ENCODE results near the gene CLIP1.
A peak's percentile ranks its signal among the peaks of the same experiment; 100 is the strongest.

CLIP1 gene

GRCh38 chr12:122407208-122407607, 15.3 kb downstream of the CLIP1 start:
- no peak for DNase-seq
- H3K4me3 ChIP-seq (ENCODE audit: low read depth, low read length) = no peak overlapping the region
- peaks cover 0 to 2% of the 10 kb centered on the region in 2 experiments for H3K4me1 ChIP-seq (ENCODE audit: control insufficient read depth in 1 of 2, insufficient read depth in 2 of 2, low read length in 2 of 2)
- H3K4ac ChIP-seq (ENCODE audit: low read depth, low read length) = peak overlapping the region; percentile 37
- H3K27ac ChIP-seq (ENCODE audit: low read depth, low read length) = no peak overlapping the region
- no peak overlapping the region for H3K4me2 ChIP-seq (ENCODE audit: low read length)
- H2BK5ac ChIP-seq (ENCODE audit: low read depth, low read length, poor library complexity) = no peak overlapping the region
- no peak overlapping the region for H2BK12ac ChIP-seq (ENCODE audit: low read length)
- no peak overlapping the region for H2BK120ac ChIP-seq (ENCODE audit: insufficient read depth, low read length, poor library complexity)
- peaks cover 6 to 10% of the 10 kb centered on the region in 2 experiments for H3K36me3 ChIP-seq (ENCODE audit: control insufficient read depth in 1 of 2, insufficient read depth in 2 of 2, low read length in 2 of 2)
- no peak overlapping the region for H2AFZ ChIP-seq (ENCODE audit: insufficient read depth, low read length, poor library complexity)
- H4K91ac ChIP-seq (ENCODE audit: low read depth, low read length) = no peak overlapping the region
- no peak overlapping the region for H3K9ac ChIP-seq (ENCODE audit: low read length)
- H3K14ac ChIP-seq (ENCODE audit: low read length) = no peak overlapping the region
- H3K27me3 ChIP-seq (ENCODE audit: insufficient read depth, low read length) = no peaks in the 10 kb centered on the region
- no peaks in the 10 kb centered on the region for H3K9me3 ChIP-seq (ENCODE audit: insufficient read depth, low read depth, low read length)
- no peak overlapping the region for H4K12ac ChIP-seq (ENCODE audit: low read depth, low read length)
- WGBS (ENCODE audit: extremely low coverage, insufficient coverage, insufficient read length) = no CpG with 5 or more reads among the region's 3 CpGs
- peaks cover 5% of the 10 kb centered on the region for H3K79me2 ChIP-seq (ENCODE audit: control insufficient read depth, insufficient read depth, low read length, poor library complexity)
- no peak overlapping the region for H3K18ac ChIP-seq (ENCODE audit: low read length)
- H3K79me1 ChIP-seq (ENCODE audit: low read length) = peaks cover 2% of the 10 kb centered on the region
- no peak overlapping the region for H2AK5ac ChIP-seq (ENCODE audit: low read length)
- no peak overlapping the region for H3K23ac ChIP-seq (ENCODE audit: low read length)
- H4K8ac ChIP-seq (ENCODE audit: low read depth, low read length) = no peak overlapping the region

- H3K4me1 ChIP-seq (ENCODE audit: control insufficient read depth in 1 of 2, insufficient read depth in 2 of 2, low read length in 2 of 2) = peaks cover 0 to 3% of the 10 kb centered on the region in 2 experiments
- H3K79me2 ChIP-seq (ENCODE audit: control insufficient read depth, insufficient read depth, low read length, poor library complexity) = peaks cover 5% of the 10 kb centered on the region
- H2AK5ac ChIP-seq (ENCODE audit: low read length) = no peak overlapping the region
- no peak for DNase-seq
- H3K27ac ChIP-seq (ENCODE audit: low read depth, low read length) = no peak overlapping the region
- H3K79me1 ChIP-seq (ENCODE audit: low read length) = peaks cover 2% of the 10 kb centered on the region
- H3K9ac ChIP-seq (ENCODE audit: low read length) = no peak overlapping the region
- H2BK12ac ChIP-seq (ENCODE audit: low read length) = no peak overlapping the region
- H2BK5ac ChIP-seq (ENCODE audit: low read depth, low read length, poor library complexity) = no peak overlapping the region
- no peak overlapping the region for H4K8ac ChIP-seq (ENCODE audit: low read depth, low read length)
- no peak overlapping the region for H3K4me3 ChIP-seq (ENCODE audit: low read depth, low read length)
- H4K91ac ChIP-seq (ENCODE audit: low read depth, low read length) = no peak overlapping the region
- H3K18ac ChIP-seq (ENCODE audit: low read length) = no peak overlapping the region
- no peaks in the 10 kb centered on the region for H3K9me3 ChIP-seq (ENCODE audit: insufficient read depth, low read depth, low read length)
- peaks cover 6 to 10% of the 10 kb centered on the region in 2 experiments for H3K36me3 ChIP-seq (ENCODE audit: control insufficient read depth in 1 of 2, insufficient read depth in 2 of 2, low read length in 2 of 2)
- H3K4me2 ChIP-seq (ENCODE audit: low read length) = no peak overlapping the region
- no peak overlapping the region for H3K23ac ChIP-seq (ENCODE audit: low read length)
- H3K4ac ChIP-seq (ENCODE audit: low read depth, low read length) = no peak overlapping the region
- H3K14ac ChIP-seq (ENCODE audit: low read length) = no peak overlapping the region
- H2BK120ac ChIP-seq (ENCODE audit: insufficient read depth, low read length, poor library complexity) = no peak overlapping the region
- H2AFZ ChIP-seq (ENCODE audit: insufficient read depth, low read length, poor library complexity) = no peak overlapping the region
- H3K27me3 ChIP-seq (ENCODE audit: insufficient read depth, low read length) = no peaks in the 10 kb centered on the region
- WGBS (ENCODE audit: extremely low coverage, insufficient coverage, insufficient read length) = no CpG with 5 or more reads among the region's 3 CpGs
- no peak overlapping the region for H4K12ac ChIP-seq (ENCODE audit: low read depth, low read length)
Observed at GRCh38 chr12:122406701-122407164, 15.7 kb downstream of the CLIP1 start.

DNA sequence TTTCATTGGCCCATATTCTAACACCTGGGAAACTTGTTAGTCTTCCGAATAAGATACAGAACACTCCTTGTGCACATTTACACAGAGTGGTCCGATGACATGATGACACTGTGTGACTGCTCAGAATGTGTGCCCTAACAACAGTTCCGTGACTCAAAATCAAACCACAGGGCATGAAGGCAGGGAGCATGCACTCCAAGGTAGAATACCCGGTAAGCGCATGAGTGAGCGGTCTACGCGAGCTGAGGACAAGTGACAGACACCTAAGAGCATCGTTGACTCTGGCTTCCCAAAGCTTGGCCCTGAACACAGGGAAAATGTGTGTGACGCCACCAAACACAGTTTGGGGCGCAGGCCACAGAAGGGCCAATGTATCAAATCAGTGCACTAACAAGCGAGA, 18.6 kb downstream of the CLIP1 start:
- no peak overlapping the region for H3K9ac ChIP-seq (ENCODE audit: low read length)
- H3K9me3 ChIP-seq (ENCODE audit: insufficient read depth, low read depth, low read length) = no peaks in the 10 kb centered on the region
- no peak overlapping the region for H2BK5ac ChIP-seq (ENCODE audit: low read depth, low read length, poor library complexity)
- WGBS (ENCODE audit: extremely low coverage, insufficient coverage, insufficient read length) = no CpG with 5 or more reads among the region's 12 CpGs
- H2BK12ac ChIP-seq (ENCODE audit: low read length) = no peak overlapping the region
- H4K12ac ChIP-seq (ENCODE audit: low read depth, low read length) = no peak overlapping the region
- H3K27ac ChIP-seq (ENCODE audit: low read depth, low read length) = no peak overlapping the region
- no peak overlapping the region for H2BK120ac ChIP-seq (ENCODE audit: insufficient read depth, low read length, poor library complexity)
- peaks cover 8% of the 10 kb centered on the region for H3K79me1 ChIP-seq (ENCODE audit: low read length)
- H3K36me3 ChIP-seq (ENCODE audit: control insufficient read depth in 1 of 2, insufficient read depth in 2 of 2, low read length in 2 of 2) = peaks cover 4 to 6% of the 10 kb centered on the region in 2 experiments
- H3K14ac ChIP-seq (ENCODE audit: low read length) = no peak overlapping the region
- H3K27me3 ChIP-seq (ENCODE audit: insufficient read depth, low read length) = no peaks in the 10 kb centered on the region
- no peak overlapping the region for H4K8ac ChIP-seq (ENCODE audit: low read depth, low read length)
- H3K18ac ChIP-seq (ENCODE audit: low read length) = no peak overlapping the region
- H3K4me1 ChIP-seq (ENCODE audit: control insufficient read depth in 1 of 2, insufficient read depth in 2 of 2, low read length in 2 of 2) = peaks cover 3 to 7% of the 10 kb centered on the region in 2 experiments
- H4K91ac ChIP-seq (ENCODE audit: low read depth, low read length) = no peak overlapping the region
- no peak overlapping the region for H2AK5ac ChIP-seq (ENCODE audit: low read length)
- no peak for DNase-seq
- no peak overlapping the region for H3K4me3 ChIP-seq (ENCODE audit: low read depth, low read length)
- no peak overlapping the region for H2AFZ ChIP-seq (ENCODE audit: insufficient read depth, low read length, poor library complexity)
- no peak overlapping the region for H3K23ac ChIP-seq (ENCODE audit: low read length)
- H3K79me2 ChIP-seq (ENCODE audit: control insufficient read depth, insufficient read depth, low read length, poor library complexity) = peaks cover 5% of the 10 kb centered on the region
- no peak overlapping the region for H3K4me2 ChIP-seq (ENCODE audit: low read length)
- H3K4ac ChIP-seq (ENCODE audit: low read depth, low read length) = no peak overlapping the region

DNA sequence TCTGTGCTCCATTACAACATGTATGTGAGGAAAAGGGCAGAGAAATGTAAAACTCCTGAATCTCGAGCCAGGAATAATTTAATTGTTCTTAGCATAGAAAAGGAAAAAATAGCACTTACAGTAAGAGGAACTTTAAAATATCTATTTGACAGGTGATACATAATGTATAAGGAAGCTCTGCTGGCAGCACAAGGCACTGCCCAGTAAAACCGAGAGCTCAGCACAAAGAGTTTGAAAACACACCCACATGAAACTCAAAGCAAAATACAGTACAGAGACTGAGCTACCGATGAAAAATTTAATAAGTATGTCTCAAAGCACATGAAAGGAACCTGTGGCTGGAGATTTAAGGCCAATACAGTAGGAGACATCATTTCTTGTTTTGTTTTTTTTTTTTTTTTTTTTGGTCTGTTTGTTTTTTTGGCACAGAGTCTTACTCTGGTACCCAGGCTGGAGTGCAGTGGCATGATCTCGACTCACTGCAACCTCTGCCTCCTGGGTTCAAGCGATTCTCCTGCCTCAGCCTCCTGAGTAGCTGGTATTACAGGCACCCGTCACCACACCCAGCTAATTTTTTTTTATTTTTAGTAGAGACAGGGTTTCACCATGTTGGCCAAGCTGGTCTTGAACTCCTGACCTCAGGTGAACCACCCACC, 19.2 kb downstream of the CLIP1 start:
- H3K4ac ChIP-seq (ENCODE audit: low read depth, low read length) = no peak overlapping the region
- no peak overlapping the region for H3K4me2 ChIP-seq (ENCODE audit: low read length)
- no CpG with 5 or more reads among the region's 6 CpGs for WGBS (ENCODE audit: extremely low coverage, insufficient coverage, insufficient read length)
- H3K27ac ChIP-seq (ENCODE audit: low read depth, low read length) = no peak overlapping the region
- H4K12ac ChIP-seq (ENCODE audit: low read depth, low read length) = no peak overlapping the region
- H3K79me2 ChIP-seq (ENCODE audit: control insufficient read depth, insufficient read depth, low read length, poor library complexity) = peaks cover 4% of the 10 kb centered on the region
- peaks cover 8% of the 10 kb centered on the region for H3K79me1 ChIP-seq (ENCODE audit: low read length)
- H4K8ac ChIP-seq (ENCODE audit: low read depth, low read length) = no peak overlapping the region
- H2AK5ac ChIP-seq (ENCODE audit: low read length) = no peak overlapping the region
- no peak overlapping the region for H3K23ac ChIP-seq (ENCODE audit: low read length)
- H3K4me1 ChIP-seq (ENCODE audit: control insufficient read depth in 1 of 2, insufficient read depth in 2 of 2, low read length in 2 of 2) = peaks cover 3 to 7% of the 10 kb centered on the region in 2 experiments
- no peak overlapping the region for H3K14ac ChIP-seq (ENCODE audit: low read length)
- no peak overlapping the region for H3K18ac ChIP-seq (ENCODE audit: low read length)
- H2BK12ac ChIP-seq (ENCODE audit: low read length) = no peak overlapping the region
- H2BK5ac ChIP-seq (ENCODE audit: low read depth, low read length, poor library complexity) = no peak overlapping the region
- DNase-seq = no peak
- no peaks in the 10 kb centered on the region for H3K27me3 ChIP-seq (ENCODE audit: insufficient read depth, low read length)
- H3K4me3 ChIP-seq (ENCODE audit: low read depth, low read length) = no peak overlapping the region
- H3K9ac ChIP-seq (ENCODE audit: low read length) = no peak overlapping the region
- no peak overlapping the region for H4K91ac ChIP-seq (ENCODE audit: low read depth, low read length)
- peaks cover 4 to 6% of the 10 kb centered on the region in 2 experiments for H3K36me3 ChIP-seq (ENCODE audit: control insufficient read depth in 1 of 2, insufficient read depth in 2 of 2, low read length in 2 of 2)
- no peak overlapping the region for H2BK120ac ChIP-seq (ENCODE audit: insufficient read depth, low read length, poor library complexity)
- no peak overlapping the region for H2AFZ ChIP-seq (ENCODE audit: insufficient read depth, low read length, poor library complexity)
- no peaks in the 10 kb centered on the region for H3K9me3 ChIP-seq (ENCODE audit: insufficient read depth, low read depth, low read length)
